Body of pancreas (tissue), 4 donors: ENCODE measurements around the gene FOXA3.

Experiments used
- CTCF ChIP-seq, 7 experiments: fragments of 450-650 bp in 4 of 7; fragments of 200-600 bp in 3 of 7; sonication (generic) in 3 of 7; IDR thresholded peaks; one replicate each; pipeline ENCODE4 v1.5.1; 2016 to 2019; ENCODE audit warnings: antibody characterized with exemption in 7 of 7
- POLR2A ChIP-seq, 3 donors: fragments of 450-650 bp; IDR thresholded peaks; one replicate each; pipeline ENCODE4 v1.6.1; 2016; ENCODE audit warnings: antibody characterized with exemption in 3 of 3, mild to moderate bottlenecking in 2 of 3

GRCh38 chr19:45825263-45825605, 38.9 kb upstream of the FOXA3 start:
- TF ChIP-seq POLR2A (IDR thresholded peaks at IDR 0.05) (no peak), CTCF (IDR thresholded peaks at IDR 0.05) (no peak)
